Left kidney (tissue), 8 donors: ENCODE results near the gene DYRK3. TPM values are rescaled to one million over a fixed set of nuclear protein-coding genes. Genes with fewer than 3 reads are reported as not detected.
A peak's percentile ranks its signal among the peaks of the same experiment; 100 is the strongest.
"Not testable (repeated sequence)": the region's sequence is repeated elsewhere in the genome, so short reads cannot be mapped to it uniquely, and the experiment has no call there.

Experiments used
- DNase-seq: peaks from one replicate; pipeline ENCODE4 v3.0.0-alpha.2; 2013
- long read RNA-seq, 8 donors: transcript quantifications; one replicate each; lab custom pipeline, GENCODE V29; 2026
- polyA plus RNA-seq: library from polyadenylated mRNA; unstranded; fragments of 120-200 nt; gene quantifications from one replicate; pipeline ENCODE4 v1.2.1, GENCODE V29; 2013; ENCODE audit not compliant: insufficient read length

The DYRK3 gene
- 8.0 TPM for polyA plus RNA-seq
- long read RNA-seq, donor 1, partial matches to known transcripts, result 0 of 4 reads
- long read RNA-seq, donor 1, other reads (novel, unspliced or antisense), result 0 of 4 reads
- long read RNA-seq, donor 2, result 0 reads
- long read RNA-seq, donor 3, partial matches to known transcripts, result 0 of 1 reads
- long read RNA-seq, donor 3, other reads (novel, unspliced or antisense), result 0 of 1 reads
- long read RNA-seq, donor 4, result 0 reads
- long read RNA-seq, donor 5, result 0 reads
- long read RNA-seq, donor 6, partial matches to known transcripts, result 0 of 3 reads
- long read RNA-seq, donor 6, other reads (novel, unspliced or antisense), result 0 of 3 reads
- long read RNA-seq, donor 7, partial matches to known transcripts, result 0 of 2 reads
- long read RNA-seq, donor 7, other reads (novel, unspliced or antisense), result 0 of 2 reads
- long read RNA-seq, donor 8, partial matches to known transcripts, result 0 of 1 reads
- long read RNA-seq, donor 8, other reads (novel, unspliced or antisense), result 0 of 1 reads

GRCh38 chr1:206635080-206635977, at the start of gene DYRK3:
Gene DYRK3, plus strand, starts transcription at chr1:206635536. Its CDS starts 168 bp downstream, at chr1:206635704.
- DNase-seq, result peak; percentile 87

GRCh38 chr1:206586501-206587445, 48.6 kb upstream of the DYRK3 start:
- no peak for DNase-seq

- no peak for DNase-seq
Measured at GRCh38 chr1:206587904-206588303, 47.4 kb upstream of the DYRK3 start.

- DNase-seq, result no peak
Measured at GRCh38 chr1:206588492-206588891, 46.8 kb upstream of the DYRK3 start.

GRCh38 chr1:206589206-206589605, 46.1 kb upstream of the DYRK3 start:
- DNase-seq, result no peak

- no peak for DNase-seq
Measured at GRCh38 chr1:206590025-206590758, 45.1 kb upstream of the DYRK3 start.

- DNase-seq, result no peak
Measured at GRCh38 chr1:206591226-206591625, 44.1 kb upstream of the DYRK3 start.

GRCh38 chr1:206591696-206592095, 43.6 kb upstream of the DYRK3 start:
- no peak for DNase-seq

- no peak for DNase-seq
Measured at GRCh38 chr1:206593351-206593925, 41.9 kb upstream of the DYRK3 start.

- no peak for DNase-seq
Measured at GRCh38 chr1:206595581-206596318, 39.6 kb upstream of the DYRK3 start.

GRCh38 chr1:206596319-206596666, 39.0 kb upstream of the DYRK3 start:
- DNase-seq, result no peak

GRCh38 chr1:206600527-206600926, 34.8 kb upstream of the DYRK3 start:
- DNase-seq, result no peak

GRCh38 chr1:206604861-206605260, 30.5 kb upstream of the DYRK3 start:
- DNase-seq, result no peak

- no peak for DNase-seq
Measured at GRCh38 chr1:206606867-206607266, 28.5 kb upstream of the DYRK3 start.

GRCh38 chr1:206608108-206608698, 27.1 kb upstream of the DYRK3 start:
- DNase-seq, result no peak

GRCh38 chr1:206609229-206609991, 25.9 kb upstream of the DYRK3 start:
- no peak for DNase-seq

- peak; percentile 93 for DNase-seq
Measured at GRCh38 chr1:206612129-206612876, 23.0 kb upstream of the DYRK3 start, which contains the start of gene EIF2D. Gene EIF2D, minus strand, starts transcription at chr1:206612465. Its CDS starts 123 bp downstream, at chr1:206612342.

GRCh38 chr1:206626396-206626795, 8.9 kb upstream of the DYRK3 start:
- DNase-seq, result not testable (repeated sequence)
